Measurements from ENCODE around the gene CITED4. TPM values are rescaled to one million over a fixed set of nuclear protein-coding genes. Genes with fewer than 3 reads are reported as not detected.
A peak's percentile ranks its signal among the peaks of the same experiment; 100 is the strongest.

CITED4 gene
- total and polyA plus RNA-seq, 9 of the 15 experiments (the other 6 are each of a cell fraction or from before 2014, with no cell fraction given): 0.11 to 1.2 (median 0.17) TPM; not detected in 2

- H3K9me1 ChIP-seq (ENCODE audit: control insufficient read depth, insufficient read depth, low read length): peaks cover 7% of the 10 kb centered on the region
- WGBS (ENCODE audit: insufficient coverage, low coverage, missing lambda C conversion rate): 41% methylated on average over 5 of the region's 5 CpGs
- BruUV-seq (replicated peaks): no TSS peak
- CTCF ChIA-PET (ENCODE audit: low intra/inter-chr PET ratio): interaction anchor here (0.7 kb wide), 1 partner anchor 52 kb away, joined by 4 read pairs; no protein-coding TSS in a partner anchor
- H3K9ac ChIP-seq (ENCODE audit: insufficient read depth in 1 of 2, low read depth in 2 of 2, low read length in 2 of 2): peak overlapping the region in 1 of 2 experiments; percentile 4; a peak in 1 of 4 replicates
- H4K20me1 ChIP-seq (replicated peaks; ENCODE audit: control insufficient read depth, insufficient read depth, low read length): no peaks in the 10 kb centered on the region
- ATAC-seq: no peak
- DNase-seq (ENCODE audit: extremely low read depth in 1 of 4, low spot score in 3 of 4): no peak
- no peak overlapping the region for H2AFZ ChIP-seq (ENCODE audit: low read depth, low read length)
- H3K4me1 ChIP-seq (replicated peaks in 1 of 2; ENCODE audit: control insufficient read depth in 2 of 2, insufficient read depth in 2 of 2, low read length in 2 of 2): peaks cover 12 to 46% of the 10 kb centered on the region in 2 experiments; a peak in 4 of 5 replicates
- FAIRE-seq: no peak
- H3K36me3 ChIP-seq (ENCODE audit: control insufficient read depth, insufficient read depth, low read length): no peaks in the 10 kb centered on the region; the same call in 2 of the 3 replicates
- in situ Hi-C loops (cut with MboI) (no loop called here), intact Hi-C loops (cut with micrococcal nuclease) (no loop called here)
- H3K4me3 ChIP-seq: no peak overlapping the region
- no peak overlapping the region for H3K4me2 ChIP-seq (ENCODE audit: insufficient read depth, low read length)
- POLR2A ChIA-PET: no interaction called here
- TF ChIP-seq NFRKB (IDR thresholded peaks at IDR 0.05; ENCODE audit: low read depth) (no peak), MYNN (IDR thresholded peaks at IDR 0.05) (no peak), MYNN (CRISPR knock-in tag; IDR thresholded peaks at IDR 0.05) (no peak), ERF (CRISPR knock-in tag; IDR thresholded peaks at IDR 0.05) (no peak), HIVEP1 (CRISPR knock-in tag; IDR thresholded peaks at IDR 0.05) (no peak), TEAD1 (CRISPR knock-in tag; IDR thresholded peaks at IDR 0.05) (no peak), ZNF431 (CRISPR knock-in tag; IDR thresholded peaks at IDR 0.05) (no peak), ELF4 (CRISPR knock-in tag; IDR thresholded peaks at IDR 0.05) (no peak), POLR3G (IDR thresholded peaks at IDR 0.05; ENCODE audit: extremely low read depth, insufficient read length, insufficient replicate concordance) (no peak), DIDO1 (tag; IDR thresholded peaks at IDR 0.05; ENCODE audit: low read depth) (no peak), TRIM25 (IDR thresholded peaks at IDR 0.05; ENCODE audit: borderline replicate concordance) (no peak), TRIM28 (IDR thresholded peaks at IDR 0.05) (no peak), BDP1 (IDR thresholded peaks at IDR 0.05; ENCODE audit: insufficient read depth, insufficient read length) (no peak), ZNF830 (CRISPR knock-in tag; IDR thresholded peaks at IDR 0.05) (no peak), ZFX (CRISPR knock-in tag; IDR thresholded peaks at IDR 0.05) (no peak), ZNF79 (CRISPR knock-in tag; IDR thresholded peaks at IDR 0.05; ENCODE audit: low read depth) (no peak), KLF10 (CRISPR knock-in tag; IDR thresholded peaks at IDR 0.05) (no peak), TAF9B (IDR thresholded peaks at IDR 0.05; ENCODE audit: partially characterized antibody) (no peak), ZNF639 (CRISPR knock-in tag; conservative IDR thresholded peaks at IDR 0.05 in 1 of 2, IDR thresholded peaks at IDR 0.05 in 1 of 2) (no peak)
- TF ChIP-seq, protein P1, sequence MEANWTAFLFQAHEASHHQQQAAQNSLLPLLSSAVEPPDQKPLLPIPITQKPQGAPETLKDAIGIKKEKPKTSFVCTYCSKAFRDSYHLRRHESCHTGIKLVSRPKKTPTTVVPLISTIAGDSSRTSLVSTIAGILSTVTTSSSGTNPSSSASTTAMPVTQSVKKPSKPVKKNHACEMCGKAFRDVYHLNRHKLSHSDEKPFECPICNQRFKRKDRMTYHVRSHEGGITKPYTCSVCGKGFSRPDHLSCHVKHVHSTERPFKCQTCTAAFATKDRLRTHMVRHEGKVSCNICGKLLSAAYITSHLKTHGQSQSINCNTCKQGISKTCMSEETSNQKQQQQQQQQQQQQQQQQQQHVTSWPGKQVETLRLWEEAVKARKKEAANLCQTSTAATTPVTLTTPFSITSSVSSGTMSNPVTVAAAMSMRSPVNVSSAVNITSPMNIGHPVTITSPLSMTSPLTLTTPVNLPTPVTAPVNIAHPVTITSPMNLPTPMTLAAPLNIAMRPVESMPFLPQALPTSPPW (CRISPR knock-in tag; IDR thresholded peaks at IDR 0.05): no peak
- TF ChIP-seq, protein P2, sequence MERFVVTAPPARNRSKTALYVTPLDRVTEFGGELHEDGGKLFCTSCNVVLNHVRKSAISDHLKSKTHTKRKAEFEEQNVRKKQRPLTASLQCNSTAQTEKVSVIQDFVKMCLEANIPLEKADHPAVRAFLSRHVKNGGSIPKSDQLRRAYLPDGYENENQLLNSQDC (CRISPR knock-in tag; IDR thresholded peaks at IDR 0.05): no peak
- H3K9me3 ChIP-seq (replicated peaks; ENCODE audit: control insufficient read depth, insufficient read depth, low read depth, low read length): no peaks in the 10 kb centered on the region
- no peaks in the 10 kb centered on the region for H3K79me2 ChIP-seq (ENCODE audit: control insufficient read depth, insufficient read depth, low read length)
- H3K27ac ChIP-seq (ENCODE audit: extremely low read depth, low read depth, low read length): no peak overlapping the region
- H3K27me3 ChIP-seq (ENCODE audit: control insufficient read depth in 2 of 2, insufficient read depth in 2 of 2, low read length in 2 of 2): no peaks in the 10 kb centered on the region
These were observed 36.2 kb downstream of the CITED4 start for GRCh38 chr1:40825996-40826395.

All from K562 (cell line).